Measurements from ENCODE around the gene NCAM1.
"Not testable (repeated sequence)": the region's sequence is repeated elsewhere in the genome, so short reads cannot be mapped to it uniquely, and the experiment has no call there.

NCAM1 gene

DNA sequence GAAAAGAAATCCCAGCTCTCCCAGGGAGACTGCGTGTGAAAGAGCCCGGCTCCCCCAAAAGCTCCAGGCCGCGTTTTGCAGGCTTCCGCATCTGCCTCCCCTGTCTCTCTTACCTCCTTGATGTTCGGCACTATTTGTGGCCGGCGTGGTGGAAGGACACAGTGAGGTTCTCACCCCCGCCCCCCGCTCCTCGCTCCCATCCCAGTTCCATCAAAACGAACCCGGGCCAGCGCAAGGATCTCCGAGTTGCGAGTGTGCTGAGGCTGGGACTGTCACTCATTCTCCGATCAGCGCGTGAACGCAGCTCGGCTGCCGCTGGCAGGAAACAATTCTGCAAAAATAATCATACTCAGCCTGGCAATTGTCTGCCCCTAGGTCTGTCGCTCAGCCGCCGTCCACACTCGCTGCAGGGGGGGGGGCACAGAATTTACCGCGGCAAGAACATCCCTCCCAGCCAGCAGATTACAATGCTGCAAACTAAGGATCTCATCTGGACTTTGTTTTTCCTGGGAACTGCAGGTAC is at the start of gene NCAM1:
TSS of gene NCAM1 (plus strand) at position 275 of the 523 bp plus-strand sequence.
- DNase-seq, result peak; percentile 49

GRCh38 chr11:112922606-112923005 is 38.6 kb upstream of the NCAM1 start:
- DNase-seq, result no peak

DNA sequence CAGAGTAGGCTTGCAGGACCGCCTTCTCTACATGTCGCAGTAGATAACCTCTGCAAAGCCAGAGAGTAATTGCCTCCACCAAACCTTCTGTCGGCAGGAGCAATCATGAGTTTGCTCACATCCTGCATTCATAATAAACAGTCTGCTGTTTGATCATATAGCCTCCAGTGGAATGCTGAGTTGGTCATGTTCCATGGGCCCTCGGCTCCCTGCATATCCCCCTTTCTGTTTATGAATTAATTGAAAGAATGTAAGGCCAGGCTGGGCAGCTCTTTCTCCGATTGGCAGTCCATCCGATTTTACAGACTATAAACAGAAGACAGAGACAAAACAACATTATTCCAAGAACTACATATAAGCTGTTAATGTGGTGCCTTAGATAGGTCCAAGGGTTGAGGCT is 36.4 kb upstream of the NCAM1 start:
- not testable (repeated sequence) for DNase-seq

DNA sequence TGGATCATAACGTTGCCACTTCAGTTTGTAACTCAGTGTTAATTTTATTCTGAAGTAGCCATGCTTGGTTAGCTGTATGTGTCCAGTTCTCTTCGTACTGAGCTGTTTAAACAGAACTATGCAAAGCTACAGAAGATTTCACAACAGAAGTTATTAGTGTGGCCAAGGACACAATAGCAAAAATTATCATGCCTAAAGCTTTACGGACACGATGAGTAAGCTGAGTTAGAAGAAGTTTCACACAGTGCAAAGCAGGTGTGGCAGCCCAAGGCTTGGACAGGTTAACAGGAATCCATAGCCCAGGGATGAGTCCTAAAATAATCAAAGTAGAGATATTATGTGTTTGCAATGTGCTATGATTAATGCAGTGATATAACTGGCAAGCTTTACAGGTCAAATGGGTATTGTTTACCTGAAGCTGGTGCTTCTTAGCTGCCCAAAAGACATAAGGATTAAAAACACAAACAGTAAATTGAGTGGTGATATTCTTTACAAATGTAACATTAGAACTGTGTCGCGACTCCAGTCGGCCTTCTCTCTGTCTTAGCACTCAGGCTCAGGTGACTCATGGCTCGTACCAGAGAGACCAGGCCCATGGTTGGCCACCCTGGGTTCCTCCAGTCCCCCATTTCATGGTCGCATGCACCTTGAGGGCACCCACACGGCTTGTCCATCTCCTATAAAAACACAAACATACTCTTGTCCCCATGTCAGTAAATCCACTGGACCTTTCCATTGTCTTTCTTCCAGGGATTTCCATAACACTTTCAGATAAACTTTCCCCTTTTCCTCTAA is 35.5 kb upstream of the NCAM1 start:
- no peak for DNase-seq

GRCh38 chr11:112928136-112928535 is 33.1 kb upstream of the NCAM1 start:
- no peak for DNase-seq

DNA sequence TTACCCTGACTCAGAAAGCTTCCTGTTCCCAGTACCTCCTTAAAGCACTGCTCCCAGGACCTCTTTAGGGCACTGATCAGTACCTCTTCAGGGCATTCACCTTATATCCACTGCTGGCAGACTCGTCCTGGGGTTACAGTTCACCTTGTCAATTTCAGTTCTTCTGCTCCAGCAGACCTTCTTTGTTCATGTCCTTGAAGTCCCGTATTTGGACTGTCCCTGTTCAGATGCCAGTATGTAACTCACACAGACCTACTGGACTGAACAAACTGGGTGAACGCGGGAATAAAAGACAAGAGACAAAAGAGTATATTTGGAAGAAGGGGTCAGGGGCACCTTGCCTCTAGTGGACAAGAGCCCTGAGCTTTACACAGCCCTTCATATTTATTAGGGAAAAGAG is 31.8 kb upstream of the NCAM1 start:
- DNase-seq, result no peak

DNA sequence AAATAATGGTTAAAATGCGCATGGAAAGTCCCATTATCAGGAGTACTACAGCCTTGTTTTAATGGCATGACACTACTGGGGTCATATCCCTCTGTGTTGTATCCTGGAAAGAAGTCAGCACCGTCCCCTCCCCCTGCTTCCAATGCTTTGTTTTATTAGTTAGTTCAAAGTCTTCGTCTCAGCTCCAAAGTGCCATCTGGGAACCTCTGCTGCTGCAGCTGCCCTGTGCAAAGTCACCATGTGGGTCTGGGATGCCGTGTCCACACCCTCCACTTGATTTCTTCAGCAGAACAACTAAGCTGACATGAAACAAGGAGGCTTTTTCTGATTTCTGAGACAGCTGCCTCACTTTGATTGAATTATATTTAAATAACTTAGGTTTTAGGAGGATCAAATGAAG is 29.5 kb upstream of the NCAM1 start:
- DNase-seq, result no peak

DNA sequence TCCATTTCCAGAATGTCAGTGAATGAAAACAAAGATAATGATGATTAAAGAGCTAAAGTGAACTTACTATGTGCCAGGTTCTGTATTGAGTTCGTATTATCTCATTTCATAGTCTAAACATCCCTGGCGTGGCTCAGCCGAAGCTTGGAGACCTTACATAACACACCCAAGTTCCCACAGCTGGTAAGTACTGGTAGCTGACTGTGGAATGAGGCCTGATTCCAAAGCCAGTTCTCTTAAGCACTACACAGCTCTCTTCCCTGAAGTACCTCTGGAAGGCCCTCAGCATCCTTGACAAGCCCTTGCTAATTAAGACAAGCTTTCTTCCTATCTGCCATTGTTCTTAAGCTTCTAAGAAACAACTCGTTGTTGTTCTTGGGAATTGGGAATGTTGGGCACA is 28.6 kb upstream of the NCAM1 start:
- no peak for DNase-seq

- no peak for DNase-seq
These were observed 27.2 kb upstream of the NCAM1 start for GRCh38 chr11:112933970-112934369.

GRCh38 chr11:112941104-112941503 is 20.1 kb upstream of the NCAM1 start:
- no peak for DNase-seq

- DNase-seq, result no peak
These were observed 18.1 kb upstream of the NCAM1 start for GRCh38 chr11:112942966-112943643.

DNA sequence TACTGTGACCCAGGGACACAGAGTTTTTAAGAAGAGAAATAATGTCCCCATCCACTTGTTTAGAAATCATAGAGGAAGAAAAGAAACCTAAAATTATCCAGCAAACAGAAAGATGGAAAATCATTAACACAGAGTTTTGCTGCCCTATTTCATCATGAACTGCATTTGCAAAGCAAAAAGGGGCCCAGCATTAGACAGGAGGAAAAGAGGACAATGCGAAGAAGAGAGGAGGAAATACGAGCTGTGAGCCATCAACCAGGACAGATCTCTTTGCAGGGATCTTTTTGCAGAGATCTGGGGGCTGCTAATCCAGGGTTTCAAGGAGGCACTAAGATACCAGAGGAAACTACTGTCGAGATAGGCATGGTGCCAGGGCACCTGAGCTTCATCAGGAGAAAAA is 14.4 kb upstream of the NCAM1 start:
- no peak for DNase-seq

DNA sequence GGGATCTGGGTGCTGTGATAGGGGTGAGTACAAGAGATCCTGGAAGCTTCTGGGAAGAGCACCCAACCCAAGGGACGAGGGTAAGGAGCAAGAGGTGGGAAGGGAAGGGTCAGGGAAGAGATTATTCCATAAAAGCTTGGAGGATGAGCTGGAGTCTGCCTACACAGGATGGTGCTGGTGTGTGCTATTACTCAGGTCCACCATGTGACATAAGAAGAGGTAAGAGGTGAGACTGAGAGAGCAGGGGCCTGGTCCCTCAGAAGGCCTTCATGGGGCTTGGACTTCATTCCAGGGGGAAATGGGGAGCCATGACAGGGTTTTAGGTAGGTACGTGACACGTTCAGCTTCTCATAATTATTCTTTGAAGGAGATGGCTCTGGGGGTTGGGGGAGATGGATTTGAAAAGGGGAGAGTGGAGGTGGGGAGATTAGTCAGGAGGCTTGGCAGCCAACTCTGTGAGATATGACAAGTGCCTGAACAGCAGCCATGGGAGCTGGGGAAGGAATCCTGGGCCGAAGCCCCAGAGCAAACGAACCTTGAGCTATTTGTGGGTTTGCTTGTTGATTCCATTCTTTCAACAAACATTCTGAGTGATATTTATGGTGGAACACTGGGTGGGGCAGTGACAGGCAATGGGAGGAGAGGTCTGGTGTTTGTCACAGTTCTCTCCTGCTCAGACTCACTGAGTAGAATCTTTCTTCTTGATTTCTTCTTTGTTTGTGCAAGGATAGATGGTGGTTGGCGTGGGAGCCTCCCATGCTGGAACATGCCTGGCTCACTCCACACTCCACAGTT is 11.2 kb upstream of the NCAM1 start:
- DNase-seq, result no peak

GRCh38 chr11:112958670-112959069 is 2.5 kb upstream of the NCAM1 start:
- DNase-seq, result no peak

DNA sequence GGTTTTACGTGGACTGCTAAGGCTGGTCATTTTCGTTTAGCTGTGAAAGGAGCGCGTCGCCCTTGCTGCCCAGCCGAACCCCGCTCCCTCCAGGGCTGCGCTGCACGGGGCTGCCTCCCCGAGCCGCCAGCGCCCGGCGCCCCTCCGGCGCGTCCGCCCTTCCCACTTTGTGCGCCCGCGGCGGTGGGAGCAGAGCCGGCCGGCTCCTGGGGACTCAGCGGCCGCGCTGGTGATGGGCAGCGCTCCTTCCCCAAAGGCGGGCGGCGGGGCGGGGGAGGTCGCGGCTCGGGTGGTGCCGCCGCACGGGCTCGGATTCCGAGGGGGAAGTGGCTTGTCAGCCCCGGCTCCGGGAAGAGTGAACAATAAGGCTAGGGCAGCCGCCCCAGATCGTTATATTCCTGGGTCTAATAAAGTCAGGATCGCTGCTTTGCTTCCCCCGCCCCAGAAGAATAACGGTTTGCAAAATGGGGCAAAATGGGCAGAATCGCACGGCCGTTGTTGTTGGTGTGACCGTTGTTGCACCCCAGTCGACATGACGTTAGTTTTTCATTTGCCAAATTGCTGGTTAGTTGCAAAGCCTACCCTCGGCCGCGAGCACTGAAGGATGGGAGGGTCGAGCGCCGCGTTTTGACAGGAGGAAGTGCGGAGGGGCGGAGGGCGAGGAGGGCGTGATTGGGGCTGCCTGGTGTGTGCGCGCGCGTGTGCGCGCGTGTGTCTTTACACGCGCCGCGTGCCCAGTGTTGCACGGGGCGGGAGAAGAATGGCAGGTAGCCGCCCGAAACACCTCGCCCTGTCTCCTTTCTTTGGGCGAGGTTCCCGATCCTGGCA is 745 bp downstream of the NCAM1 start:
- DNase-seq, result peak; percentile 32

DNA sequence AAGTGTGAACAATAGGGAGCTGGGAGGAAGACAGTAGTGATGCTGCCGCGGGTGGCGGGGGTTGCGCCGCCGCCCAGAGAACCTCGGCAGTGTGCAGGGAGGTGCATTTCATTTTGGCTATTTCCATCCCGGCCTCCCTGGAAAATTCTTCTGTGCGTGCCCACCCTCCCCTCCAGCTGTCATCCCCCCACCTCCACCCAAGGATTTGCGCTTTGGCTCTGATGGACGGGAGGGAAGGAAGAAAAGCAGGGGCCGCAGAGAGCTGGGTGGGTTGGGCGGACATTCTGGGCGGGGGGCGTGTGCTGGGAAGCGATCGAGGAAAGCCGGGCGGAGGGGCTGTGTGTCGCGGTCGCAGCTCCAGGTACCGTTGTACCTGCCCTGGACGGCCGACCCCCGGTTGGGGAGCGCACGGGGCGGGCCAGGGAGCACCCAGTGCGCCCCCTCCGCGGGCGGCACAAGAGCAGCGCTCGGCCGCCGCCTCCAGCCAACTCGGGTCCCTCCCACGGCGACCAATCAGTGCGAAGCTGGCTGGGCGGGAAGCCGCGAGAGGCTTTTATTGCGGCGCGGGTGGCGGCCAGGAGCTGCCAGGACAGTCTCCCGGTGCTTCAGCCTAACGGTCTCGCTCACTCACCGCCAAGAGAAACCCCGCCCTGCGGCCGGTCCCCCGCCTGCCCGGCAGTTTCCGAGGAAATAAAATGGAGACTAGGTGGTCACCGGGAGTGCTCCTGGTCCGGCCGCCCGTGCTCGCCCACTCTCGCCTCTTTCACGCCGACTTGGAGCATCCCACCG is 1.6 kb downstream of the NCAM1 start:
- no peak for DNase-seq

- DNase-seq, result no peak
These were observed 2.2 kb downstream of the NCAM1 start for GRCh38 chr11:112963368-112963955.

- DNase-seq, result no peak
These were observed 4.4 kb downstream of the NCAM1 start for GRCh38 chr11:112965656-112966055.

- DNase-seq, result no peak
These were observed 5.3 kb downstream of the NCAM1 start for GRCh38 chr11:112966561-112966960.

GRCh38 chr11:112967082-112967481 is 5.9 kb downstream of the NCAM1 start:
- no peak for DNase-seq
